H1 (cell line): ENCODE measurements around the gene CCDC9B. TPM values are rescaled to one million over a fixed set of nuclear protein-coding genes. Genes with fewer than 3 reads are reported as not detected.

Experiments
- CTCF ChIA-PET: fragments of 300-600 bp; sonication (Branson Sonifier 250); formaldehyde crosslinking; loops from one replicate; lab custom pipeline; 2021; ENCODE audit not compliant: partially characterized antibody; lab: Charles Lee
- POLR2A ChIA-PET: fragments of 300-600 bp; sonication (Branson Sonifier 250); formaldehyde crosslinking; loops from one replicate; lab custom pipeline; 2021; ENCODE audit warnings: inconsistent platforms; ENCODE audit not compliant: partially characterized antibody; lab: Charles Lee
- DNase-seq, 2 experiments: peaks; one replicate each; pipeline versions ENCODE4 v3.0.0 to v3.0.0-alpha.2; 2010 to 2022; ENCODE audit warnings: low spot score in 2 of 2, low read depth in 1 of 2, mixed read lengths in 1 of 2
- FAIRE-seq: peaks from 2 replicates; lab custom pipeline; 2011; peaks lifted over from hg19 to GRCh38; lab: Jason Lieb, UNC
- H2AFZ ChIP-seq: 2 replicates; pipeline ENCODE4 v1.8.1; 2012; ENCODE audit warnings: low read length, inconsistent platforms
- H2AK5ac ChIP-seq: 2 replicates; pipeline ENCODE4 v1.6.1; 2013; ENCODE audit warnings: low read depth, low read length
- H2BK120ac ChIP-seq: replicated peaks from 2 replicates; pipeline ENCODE3; 2013; ENCODE audit warnings: low read depth, low read length, inconsistent platforms
- H2BK12ac ChIP-seq: 2 replicates; pipeline ENCODE4 v1.6.1; 2013; ENCODE audit warnings: low read depth, low read length
- H2BK15ac ChIP-seq: 2 replicates; pipeline ENCODE4 v1.6.1; 2013; ENCODE audit warnings: low read length
- H2BK20ac ChIP-seq: 2 replicates; pipeline ENCODE4 v1.6.1; 2013; ENCODE audit warnings: low read length
- H2BK5ac ChIP-seq: 2 replicates; pipeline ENCODE4 v1.6.1; 2013; ENCODE audit warnings: low read depth, low read length
- H3K14ac ChIP-seq: 2 replicates; pipeline ENCODE4 v1.6.1; 2013; ENCODE audit warnings: inconsistent platforms; ENCODE audit not compliant: insufficient read length
- H3K18ac ChIP-seq: 2 replicates; pipeline ENCODE4 v1.6.1; 2013; ENCODE audit warnings: low read length; ENCODE audit errors: extremely low read depth
- H3K23ac ChIP-seq: 2 replicates; pipeline ENCODE4 v1.6.1; 2013; ENCODE audit warnings: inconsistent platforms; ENCODE audit not compliant: insufficient read length
- H3K23me2 ChIP-seq: 2 replicates; pipeline ENCODE4 v1.6.1; 2013; ENCODE audit warnings: low read depth, low read length
- H3K27ac ChIP-seq: 2 replicates; pipeline ENCODE4 v1.6.1; 2011; ENCODE audit warnings: low read depth, low read length, inconsistent platforms
- H3K27me3 ChIP-seq, 4 experiments: replicated peaks in 1 of 4; 1 replicate in 1 of 4; 2 replicates in 3 of 4; pipeline versions ENCODE4 v1.6.1 to v1.8.1; 2011 to 2013; ENCODE audit warnings: low read length in 3 of 4, mild to moderate bottlenecking in 3 of 4, inconsistent platforms in 2 of 4, mixed read lengths in 2 of 4, moderate library complexity in 1 of 4; ENCODE audit not compliant: control insufficient read depth in 3 of 4, insufficient read depth in 3 of 4; ENCODE audit errors: extremely low read depth in 1 of 4
- H3K36me3 ChIP-seq, 4 experiments: 2 replicates each; pipeline versions ENCODE4 v1.6.1 to v1.8.1; 2011 to 2013; ENCODE audit warnings: mild to moderate bottlenecking in 4 of 4, low read length in 3 of 4, moderate library complexity in 2 of 4, control low read depth in 1 of 4, inconsistent platforms in 1 of 4; ENCODE audit not compliant: insufficient read depth in 4 of 4, control insufficient read depth in 2 of 4
- H3K4ac ChIP-seq: replicated peaks from 2 replicates; pipeline ENCODE3; 2013; ENCODE audit warnings: low read length, low read depth, mixed read lengths, inconsistent platforms; ENCODE audit not compliant: insufficient read length
- H3K4me1 ChIP-seq, 4 experiments: replicated peaks in 1 of 4; 1 replicate in 1 of 4; 2 replicates in 3 of 4; pipeline versions ENCODE4 v1.6.1 to v1.8.1; 2011 to 2013; ENCODE audit warnings: low read length in 3 of 4, inconsistent platforms in 2 of 4, mixed read lengths in 1 of 4; ENCODE audit not compliant: insufficient read depth in 4 of 4, control insufficient read depth in 3 of 4
- H3K4me2 ChIP-seq, 2 experiments: 2 replicates each; pipeline versions ENCODE4 v1.6.1 to v1.8.1; 2011 to 2013; ENCODE audit warnings: low read depth in 2 of 2, low read length in 2 of 2, control low read depth in 1 of 2, inconsistent platforms in 1 of 2, mild to moderate bottlenecking in 1 of 2; ENCODE audit not compliant: insufficient read depth in 1 of 2
- H3K4me3 ChIP-seq, 4 experiments: fragments of 200-600, 300-600 bp in 1 of 4; sonication (generic), shearing (Covaris generic), sonication (Bioruptor Twin) in 1 of 4; 2 replicates each; pipeline versions ENCODE4 v1.5.1 to v1.8.1; 2011 to 2016; ENCODE audit warnings: low read length in 4 of 4, low read depth in 3 of 4, control low read depth in 2 of 4, inconsistent platforms in 2 of 4, mild to moderate bottlenecking in 2 of 4, mixed read lengths in 1 of 4, moderate library complexity in 1 of 4; ENCODE audit not compliant: insufficient read depth in 2 of 4; ENCODE audit errors: extremely low read depth in 1 of 4
- H3K56ac ChIP-seq: replicated peaks from 2 replicates; pipeline ENCODE3; 2013; ENCODE audit warnings: low read depth, mild to moderate bottlenecking, mixed read lengths, low read length, inconsistent platforms; ENCODE audit not compliant: insufficient read length
- H3K79me1 ChIP-seq: 2 replicates; pipeline ENCODE4 v1.6.1; 2013; ENCODE audit warnings: low read depth, low read length, control low read depth
- H3K79me2 ChIP-seq, 2 experiments: 2 replicates each; pipeline versions ENCODE4 v1.6.1 to v1.8.1; 2012 to 2013; ENCODE audit warnings: low read length in 2 of 2, mild to moderate bottlenecking in 2 of 2, inconsistent platforms in 1 of 2; ENCODE audit not compliant: insufficient read depth in 2 of 2, control insufficient read depth in 1 of 2
- H3K9ac ChIP-seq, 4 experiments: replicated peaks in 1 of 4; 1 replicate in 1 of 4; 2 replicates in 3 of 4; pipeline versions ENCODE4 v1.6.1 to v1.8.1; 2011 to 2013; ENCODE audit warnings: low read depth in 3 of 4, low read length in 3 of 4, control low read depth in 2 of 4, mild to moderate bottlenecking in 2 of 4, moderate library complexity in 2 of 4, inconsistent platforms in 1 of 4; ENCODE audit errors: extremely low read depth in 1 of 4
- H3K9me3 ChIP-seq, 2 experiments: 2 replicates each; pipeline versions ENCODE4 v1.6.1 to v1.8.1; 2012 to 2013; ENCODE audit warnings: mild to moderate bottlenecking in 2 of 2, moderate library complexity in 2 of 2, control low read depth in 1 of 2, inconsistent platforms in 1 of 2, low read depth in 1 of 2, low read length in 1 of 2, mixed read lengths in 1 of 2; ENCODE audit not compliant: insufficient read depth in 2 of 2
- H4K20me1 ChIP-seq, 2 experiments: replicated peaks in 1 of 2; 2 replicates each; pipeline versions ENCODE3 to v1.8.1; 2011 to 2013; ENCODE audit warnings: inconsistent platforms in 2 of 2, low read length in 2 of 2, mild to moderate bottlenecking in 1 of 2; ENCODE audit not compliant: insufficient read depth in 2 of 2, control insufficient read depth in 1 of 2
- H4K5ac ChIP-seq: 2 replicates; pipeline ENCODE4 v1.6.1; 2013; ENCODE audit warnings: low read length, low read depth, mixed read lengths, inconsistent platforms; ENCODE audit not compliant: insufficient read length
- H4K8ac ChIP-seq: 2 replicates; pipeline ENCODE4 v1.8.0; 2013; ENCODE audit warnings: mild to moderate bottlenecking, moderate library complexity, low read length, inconsistent platforms; ENCODE audit not compliant: insufficient read depth; ENCODE audit errors: extremely low read depth
- H4K91ac ChIP-seq: replicated peaks from 2 replicates; pipeline ENCODE3; 2013; ENCODE audit warnings: low read length, mixed read lengths, inconsistent platforms; ENCODE audit not compliant: insufficient read length
- BACH1 ChIP-seq: IDR thresholded peaks from 2 replicates; pipeline ENCODE4 v1.6.1; 2012; ENCODE audit warnings: low read length, improper control_type of control experiment
- JUND ChIP-seq: IDR thresholded peaks from 2 replicates; pipeline ENCODE4 v1.6.1; 2011; ENCODE audit warnings: mild to moderate bottlenecking, improper control_type of control experiment, low read length
- POU5F1 ChIP-seq: IDR thresholded peaks from 2 replicates; pipeline ENCODE4 v1.6.1; 2011; ENCODE audit warnings: low read depth, mild to moderate bottlenecking, low read length, moderate library complexity
- WGBS, 2 experiments: shearing (Covaris generic) in 1 of 2; methylation state at CpG; one replicate each; pipeline versions ENCODE4 v1.1.6 to v1.1.7; 2013 to 2015; ENCODE audit warnings: low lambda C conversion rate in 2 of 2, mixed read lengths in 2 of 2, inconsistent platforms in 1 of 2, low coverage in 1 of 2, missing lambda C conversion rate in 1 of 2; ENCODE audit not compliant: insufficient replicate concordance in 2 of 2, insufficient coverage in 1 of 2, insufficient read length in 1 of 2; ENCODE audit errors: extremely low coverage in 1 of 2, missing lambda C conversion rate in 1 of 2; 5-methylcytosine and 5-hydroxymethylcytosine counted together
- polyA plus RNA-seq, 7 experiments: library from polyadenylated mRNA; depleted of rRNA in 3 of 7; stranded (reverse) in 5 of 7; unstranded in 2 of 7; fragments of >200 nt in 5 of 7; fragments of 200-250 nt in 2 of 7; gene quantifications; 1 replicate in 5 of 7; 2 replicates in 1 of 7; 4 replicates in 1 of 7; pipeline versions ENCODE4 v1.2.1 to v1.2.3, GENCODE V29; 2011 to 2013; ENCODE audit warnings: missing spikeins in 2 of 7, mixed read lengths in 2 of 7
- total RNA-seq: library from RNA; stranded (reverse); fragmentation: NEBNext Ultra II Directional; extraction: Animal tissue kit (Norgen Biotek cat#: 25700); gene quantifications from 2 replicates; pipeline ENCODE4 v1.2.1, GENCODE V29; 2021

Gene CCDC9B
- total and polyA plus RNA-seq, 2 of the 8 experiments (the other 6 are each of a cell fraction or from before 2014, with no cell fraction given), result 0.45 to 0.78 TPM

DNA sequence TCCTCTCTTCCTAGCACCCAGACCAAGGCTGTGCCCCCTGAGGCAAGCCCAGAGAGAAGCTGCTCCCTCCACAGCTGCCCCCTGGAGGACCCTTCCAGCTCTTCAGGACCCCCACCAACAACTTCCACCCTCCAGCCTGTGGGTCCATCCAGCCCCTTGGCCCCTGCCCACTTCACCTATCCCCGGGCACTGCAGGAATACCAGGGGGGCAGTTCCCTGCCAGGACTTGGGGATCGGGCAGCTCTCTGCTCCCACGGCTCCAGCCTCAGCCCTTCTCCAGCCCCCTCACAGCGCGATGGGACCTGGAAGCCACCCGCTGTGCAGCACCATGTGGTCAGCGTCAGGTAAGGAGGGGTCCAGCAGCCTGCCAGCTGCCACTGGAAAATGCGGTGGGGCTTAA lies 22.9 kb upstream of the CCDC9B start:
- H2BK5ac ChIP-seq, result no peak overlapping the region
- no peak for FAIRE-seq
- H2BK20ac ChIP-seq, result no peak overlapping the region
- no peak for TF ChIP-seq POU5F1
- no peak for TF ChIP-seq JUND
- TF ChIP-seq BACH1, result no peak
- no peak overlapping the region for H2AK5ac ChIP-seq
- no peak overlapping the region for H3K4ac ChIP-seq
- no peak overlapping the region for H2AFZ ChIP-seq
- H3K56ac ChIP-seq, result no peak overlapping the region
- no peak overlapping the region for H3K4me3 ChIP-seq
- H2BK120ac ChIP-seq, result no peak overlapping the region
- peaks cover 2 to 29% (median 19%) of the 10 kb centered on the region in 4 experiments for H3K27me3 ChIP-seq
- no peak for DNase-seq
- H3K23me2 ChIP-seq, result peaks cover 5% of the 10 kb centered on the region
- H4K8ac ChIP-seq, result no peak overlapping the region
- ChIA-PET POLR2A (interaction anchor here (0.7 to 1.3 kb wide), 3 partner anchors 10 to 54 kb away, joined by 3 to 5 read pairs (median 3); no protein-coding TSS in a partner anchor), CTCF (interaction anchor here (0.6 to 13.4 kb wide), 5 partner anchors 16 to 89 kb away, joined by 3 to 452 read pairs (median 5); partner anchors contain the start of genes CCDC9B, DISP2 and PHGR1)
- no peak overlapping the region for H4K5ac ChIP-seq
- no peak overlapping the region for H4K91ac ChIP-seq
- H3K27ac ChIP-seq, result no peak overlapping the region
- H3K14ac ChIP-seq, result no peak overlapping the region
- peaks cover 0 to 3% of the 10 kb centered on the region in 2 experiments; a peak in 1 of 4 replicates for H3K9me3 ChIP-seq
- no peaks in the 10 kb centered on the region for H3K79me2 ChIP-seq
- 90% methylated on average over 8 of the region's 8 CpGs; no CpG with 5 or more reads in 1 of the 2 experiments for WGBS, 2 experiments
- H4K20me1 ChIP-seq, result peaks cover 0 to 3% of the 10 kb centered on the region in 2 experiments
- no peak overlapping the region for H2BK12ac ChIP-seq
- no peaks in the 10 kb centered on the region for H3K79me1 ChIP-seq
- H2BK15ac ChIP-seq, result no peak overlapping the region
- peaks cover 0 to 11% (median 8%) of the 10 kb centered on the region in 4 experiments; a peak in 6 of 7 replicates for H3K4me1 ChIP-seq
- H3K36me3 ChIP-seq, result no peaks in the 10 kb centered on the region
- no peak overlapping the region for H3K23ac ChIP-seq
- no peak overlapping the region for H3K9ac ChIP-seq
- no peak overlapping the region for H3K4me2 ChIP-seq
- H3K18ac ChIP-seq, result no peak overlapping the region
